H1 (cell line): ENCODE measurements around the gene PFDN6. TPM values are rescaled to one million over a fixed set of nuclear protein-coding genes. Genes with fewer than 3 reads are reported as not detected.

Experiments used
- HDAC2 ChIP-seq, 2 experiments: fragments of 300-600 bp in 1 of 2; sonication (generic) in 1 of 2; IDR thresholded peaks; 2 replicates each; pipeline ENCODE4 v1.6.1; 2011 to 2012; ENCODE audit warnings: low read depth in 2 of 2, low read length in 2 of 2, mild to moderate bottlenecking in 2 of 2, moderate library complexity in 2 of 2, borderline replicate concordance in 1 of 2, inconsistent platforms in 1 of 2
- SUZ12 ChIP-seq: fragments of 200-600 bp; sonication (generic); IDR thresholded peaks from 2 replicates; pipeline ENCODE4 v1.6.1; 2012; ENCODE audit warnings: mild to moderate bottlenecking, inconsistent platforms, low read length, moderate library complexity, mixed read lengths
- polyA plus RNA-seq, 7 experiments: library from polyadenylated mRNA; depleted of rRNA in 3 of 7; stranded (reverse) in 5 of 7; unstranded in 2 of 7; fragments of >200 nt in 5 of 7; fragments of 200-250 nt in 2 of 7; gene quantifications; 1 replicate in 5 of 7; 2 replicates in 1 of 7; 4 replicates in 1 of 7; pipeline versions ENCODE4 v1.2.1 to v1.2.3, GENCODE V29; 2011 to 2013; ENCODE audit warnings: missing spikeins in 2 of 7, mixed read lengths in 2 of 7
- total RNA-seq: library from RNA; stranded (reverse); fragmentation: NEBNext Ultra II Directional; extraction: Animal tissue kit (Norgen Biotek cat#: 25700); gene quantifications from 2 replicates; pipeline ENCODE4 v1.2.1, GENCODE V29; 2021

The PFDN6 gene
- total and polyA plus RNA-seq, 2 of the 8 experiments (the other 6 are each of a cell fraction or from before 2014, with no cell fraction given) = 32.0 to 95.7 TPM

DNA sequence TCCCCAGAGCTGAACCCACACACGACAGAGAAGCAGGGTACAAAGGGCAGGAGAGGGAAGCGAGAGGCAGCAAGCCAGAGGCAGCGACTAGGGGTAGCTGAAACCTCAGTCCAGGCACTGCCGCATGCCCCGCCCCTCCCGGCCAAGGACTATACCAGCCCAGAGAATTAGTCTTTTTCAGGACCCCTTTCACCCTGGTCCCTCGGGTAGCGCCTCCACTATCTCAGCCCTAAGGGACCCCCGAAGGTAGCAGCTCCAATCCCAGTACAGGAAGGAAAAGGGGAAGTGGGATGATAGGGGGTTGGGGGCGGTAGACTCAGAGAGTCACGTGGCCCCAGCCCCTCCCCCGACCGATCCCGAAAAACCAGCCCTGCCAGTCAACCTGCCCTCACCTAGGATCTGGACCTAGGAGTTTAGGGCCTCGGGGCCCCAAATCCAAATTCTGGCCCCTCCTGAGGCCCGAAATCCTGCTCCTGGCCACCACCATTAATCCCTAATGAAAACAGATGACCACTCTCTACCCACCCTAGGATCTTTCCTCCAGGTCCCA lies 8.1 kb downstream of the PFDN6 start (continued):
- TF ChIP-seq SUZ12 (no peak), HDAC2 (IDR thresholded peaks at IDR 0.05; ENCODE audit: borderline replicate concordance in 1 of 2, low read depth in 2 of 2, low read length in 2 of 2) (no peak)
